Measurements from ENCODE around the gene STK35.

The STK35 gene

GRCh38 chr20:2101057-2101864 lies at the start of gene STK35:
Gene STK35 (plus strand): TSS chr20:2101827. CDS start chr20:2101882, 55 bp downstream.
- TF ChIP-seq, protein P1, sequence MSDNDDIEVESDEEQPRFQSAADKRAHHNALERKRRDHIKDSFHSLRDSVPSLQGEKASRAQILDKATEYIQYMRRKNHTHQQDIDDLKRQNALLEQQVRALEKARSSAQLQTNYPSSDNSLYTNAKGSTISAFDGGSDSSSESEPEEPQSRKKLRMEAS (IDR thresholded peaks at IDR 0.05) = no peak
- TF ChIP-seq NFIC (IDR thresholded peaks at IDR 0.05) = 0 out of 2 replicates have a peak, but pooled peaks have one; percentile 2

DNA sequence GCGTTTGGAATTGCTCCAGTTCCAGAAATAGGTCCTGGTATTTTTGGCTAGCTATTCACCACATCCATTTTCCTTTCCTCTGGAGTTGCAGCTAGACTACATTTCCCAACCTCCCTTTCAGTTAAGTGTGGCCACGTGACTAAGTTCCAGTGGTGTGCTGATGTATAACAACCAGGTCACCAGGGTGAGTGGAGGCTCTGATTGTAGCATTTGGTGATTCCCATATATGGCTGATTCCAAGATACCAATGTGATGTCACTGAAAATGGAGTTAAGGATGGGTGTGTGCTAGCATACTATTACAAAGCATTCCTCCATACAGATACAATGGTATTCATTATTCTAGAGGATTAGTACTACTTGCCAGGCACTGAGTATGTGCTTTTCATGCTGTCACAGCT lies 49.7 kb upstream of the STK35 start:
- TF ChIP-seq, protein P2, sequence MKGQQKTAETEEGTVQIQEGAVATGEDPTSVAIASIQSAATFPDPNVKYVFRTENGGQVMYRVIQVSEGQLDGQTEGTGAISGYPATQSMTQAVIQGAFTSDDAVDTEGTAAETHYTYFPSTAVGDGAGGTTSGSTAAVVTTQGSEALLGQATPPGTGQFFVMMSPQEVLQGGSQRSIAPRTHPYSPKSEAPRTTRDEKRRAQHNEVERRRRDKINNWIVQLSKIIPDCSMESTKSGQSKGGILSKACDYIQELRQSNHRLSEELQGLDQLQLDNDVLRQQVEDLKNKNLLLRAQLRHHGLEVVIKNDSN (IDR thresholded peaks at IDR 0.05) = peak; percentile 80
- no peak for TF ChIP-seq RAD21 (IDR thresholded peaks at IDR 0.05; ENCODE audit: low read depth)

GRCh38 chr20:2052741-2053140 lies 48.9 kb upstream of the STK35 start:
- no peak for TF ChIP-seq CREB1 (IDR thresholded peaks at IDR 0.05; ENCODE audit: low read depth)
- no peak for TF ChIP-seq YY1 (IDR thresholded peaks at IDR 0.05; ENCODE audit: low read depth)
- no peak for TF ChIP-seq CEBPB (IDR thresholded peaks at IDR 0.05)
- TF ChIP-seq, protein P2 (IDR thresholded peaks at IDR 0.05) = no peak
- no peak for TF ChIP-seq ZBTB7A (IDR thresholded peaks at IDR 0.05; ENCODE audit: low read depth)
- TF ChIP-seq, protein P1 (IDR thresholded peaks at IDR 0.05) = no peak
- no peak for TF ChIP-seq REST (IDR thresholded peaks at IDR 0.05; ENCODE audit: low read depth)
- no peak for TF ChIP-seq FOXM1 (IDR thresholded peaks at IDR 0.05; ENCODE audit: borderline replicate concordance, low read depth)
- TF ChIP-seq NFIC (IDR thresholded peaks at IDR 0.05) = no peak
- TF ChIP-seq EP300 (IDR thresholded peaks at IDR 0.05; ENCODE audit: borderline replicate concordance) = no peak
- no peak for TF ChIP-seq TAF1 (IDR thresholded peaks at IDR 0.05; ENCODE audit: low read depth)
- no peak for TF ChIP-seq EGR1 (IDR thresholded peaks at IDR 0.05)
- no peak for TF ChIP-seq RAD21 (IDR thresholded peaks at IDR 0.05; ENCODE audit: low read depth)
- TF ChIP-seq TCF12 (IDR thresholded peaks at IDR 0.05; ENCODE audit: low read depth) = no peak
- TF ChIP-seq TEAD4 (IDR thresholded peaks at IDR 0.05) = no peak

DNA sequence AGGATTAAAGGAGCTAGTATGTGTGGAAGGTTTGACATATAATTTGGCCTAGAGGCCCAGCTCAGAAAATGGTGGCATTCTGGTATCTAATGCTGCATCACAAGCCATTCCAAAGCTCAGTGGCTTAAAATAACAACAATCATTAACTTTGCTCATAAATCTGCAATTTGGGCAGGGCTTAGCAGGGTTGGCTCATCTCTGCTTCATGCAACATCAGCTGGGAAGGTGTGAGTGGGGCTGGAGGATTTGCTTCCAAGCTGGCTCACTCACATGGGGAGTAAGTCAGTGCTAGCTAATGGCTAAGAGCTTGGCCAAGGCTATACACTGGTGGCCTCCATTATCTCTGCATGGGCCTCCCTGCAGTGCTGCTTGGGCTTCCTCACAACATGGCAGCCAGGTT lies 48.0 kb upstream of the STK35 start:
- TF ChIP-seq NFIC (IDR thresholded peaks at IDR 0.05) (no peak), EP300 (IDR thresholded peaks at IDR 0.05; ENCODE audit: borderline replicate concordance) (no peak), FOXM1 (IDR thresholded peaks at IDR 0.05; ENCODE audit: borderline replicate concordance, low read depth) (no peak), TCF12 (IDR thresholded peaks at IDR 0.05; ENCODE audit: low read depth) (no peak), TAF1 (IDR thresholded peaks at IDR 0.05; ENCODE audit: low read depth) (no peak), CREB1 (IDR thresholded peaks at IDR 0.05; ENCODE audit: low read depth) (no peak), REST (IDR thresholded peaks at IDR 0.05; ENCODE audit: low read depth) (no peak), CEBPB (IDR thresholded peaks at IDR 0.05) (no peak), ZBTB7A (IDR thresholded peaks at IDR 0.05; ENCODE audit: low read depth) (no peak), YY1 (IDR thresholded peaks at IDR 0.05; ENCODE audit: low read depth) (no peak), EGR1 (IDR thresholded peaks at IDR 0.05) (no peak), TEAD4 (IDR thresholded peaks at IDR 0.05) (no peak), RAD21 (IDR thresholded peaks at IDR 0.05; ENCODE audit: low read depth) (no peak)
- TF ChIP-seq, protein P2 (IDR thresholded peaks at IDR 0.05) = no peak
- TF ChIP-seq, protein P1 (IDR thresholded peaks at IDR 0.05) = no peak

DNA sequence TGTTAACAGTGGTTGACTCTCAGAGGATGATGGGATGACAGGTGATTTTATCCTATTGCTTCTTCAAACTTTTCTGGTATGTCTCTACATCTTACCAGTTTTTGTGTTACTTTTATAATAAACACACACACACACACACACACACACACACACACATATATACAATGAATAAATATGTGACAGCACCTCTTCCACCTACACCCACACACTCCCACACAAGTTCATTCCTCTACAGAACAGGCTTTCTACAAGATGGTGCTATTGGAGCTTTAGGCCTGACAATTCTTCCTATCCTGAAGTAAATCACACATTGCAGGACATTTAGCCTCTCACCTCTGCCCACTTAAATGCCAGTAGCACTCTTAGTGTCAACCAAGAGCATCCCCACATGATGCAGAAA lies 46.7 kb upstream of the STK35 start:
- no peak for TF ChIP-seq EP300 (IDR thresholded peaks at IDR 0.05; ENCODE audit: borderline replicate concordance)
- TF ChIP-seq, protein P1 (IDR thresholded peaks at IDR 0.05) = no peak
- no peak for TF ChIP-seq EGR1 (IDR thresholded peaks at IDR 0.05)
- no peak for TF ChIP-seq RAD21 (IDR thresholded peaks at IDR 0.05; ENCODE audit: low read depth)
- TF ChIP-seq TEAD4 (IDR thresholded peaks at IDR 0.05) = no peak
- TF ChIP-seq CREB1 (IDR thresholded peaks at IDR 0.05; ENCODE audit: low read depth) = no peak
- no peak for TF ChIP-seq TAF1 (IDR thresholded peaks at IDR 0.05; ENCODE audit: low read depth)
- TF ChIP-seq FOXM1 (IDR thresholded peaks at IDR 0.05; ENCODE audit: borderline replicate concordance, low read depth) = no peak
- no peak for TF ChIP-seq ZBTB7A (IDR thresholded peaks at IDR 0.05; ENCODE audit: low read depth)
- no peak for TF ChIP-seq CEBPB (IDR thresholded peaks at IDR 0.05)
- TF ChIP-seq, protein P2 (IDR thresholded peaks at IDR 0.05) = no peak
- TF ChIP-seq YY1 (IDR thresholded peaks at IDR 0.05; ENCODE audit: low read depth) = no peak
- no peak for TF ChIP-seq TCF12 (IDR thresholded peaks at IDR 0.05; ENCODE audit: low read depth)
- TF ChIP-seq NFIC (IDR thresholded peaks at IDR 0.05) = no peak
- TF ChIP-seq REST (IDR thresholded peaks at IDR 0.05; ENCODE audit: low read depth) = no peak

Data from Ishikawa (cell line).